Ecto neural progenitor cell (in vitro differentiated cells): Measurements from ENCODE around the gene ACSF3.
A peak's percentile ranks its signal among the peaks of the same experiment; 100 is the strongest.
"Not testable (repeated sequence)": the region's sequence is repeated elsewhere in the genome, so short reads cannot be mapped to it uniquely, and the experiment has no call there.

Source experiments
- DNase-seq: peaks from one replicate; pipeline ENCODE4 v3.0.0-alpha.2; 2018; ENCODE audit warnings: low spot score

ACSF3 gene

GRCh38 chr16:89161763-89162713, 68.4 kb downstream of the ACSF3 start:
- no peak for DNase-seq

DNA sequence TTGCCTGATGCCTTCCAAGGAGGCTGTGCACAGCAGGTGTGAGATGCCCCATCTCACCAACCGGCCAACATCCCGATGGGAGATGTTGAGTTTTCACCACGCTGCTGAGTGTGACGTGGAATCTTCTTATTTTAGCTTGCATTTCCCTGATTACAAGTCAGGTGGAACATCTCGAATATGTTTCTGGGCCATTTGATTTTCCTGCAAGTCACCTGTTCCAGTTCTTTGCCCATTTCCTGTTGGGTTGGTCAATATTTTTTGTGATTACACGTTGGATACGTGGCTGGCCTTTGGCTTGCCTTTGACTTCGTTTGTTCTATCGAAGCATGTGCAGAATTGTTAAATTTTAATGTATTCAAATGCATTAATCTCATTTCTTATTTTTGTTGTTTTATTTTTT, 69.6 kb downstream of the ACSF3 start:
- no peak for DNase-seq

GRCh38 chr16:89164436-89164835, 70.8 kb downstream of the ACSF3 start:
- DNase-seq = peak; percentile 73

DNA sequence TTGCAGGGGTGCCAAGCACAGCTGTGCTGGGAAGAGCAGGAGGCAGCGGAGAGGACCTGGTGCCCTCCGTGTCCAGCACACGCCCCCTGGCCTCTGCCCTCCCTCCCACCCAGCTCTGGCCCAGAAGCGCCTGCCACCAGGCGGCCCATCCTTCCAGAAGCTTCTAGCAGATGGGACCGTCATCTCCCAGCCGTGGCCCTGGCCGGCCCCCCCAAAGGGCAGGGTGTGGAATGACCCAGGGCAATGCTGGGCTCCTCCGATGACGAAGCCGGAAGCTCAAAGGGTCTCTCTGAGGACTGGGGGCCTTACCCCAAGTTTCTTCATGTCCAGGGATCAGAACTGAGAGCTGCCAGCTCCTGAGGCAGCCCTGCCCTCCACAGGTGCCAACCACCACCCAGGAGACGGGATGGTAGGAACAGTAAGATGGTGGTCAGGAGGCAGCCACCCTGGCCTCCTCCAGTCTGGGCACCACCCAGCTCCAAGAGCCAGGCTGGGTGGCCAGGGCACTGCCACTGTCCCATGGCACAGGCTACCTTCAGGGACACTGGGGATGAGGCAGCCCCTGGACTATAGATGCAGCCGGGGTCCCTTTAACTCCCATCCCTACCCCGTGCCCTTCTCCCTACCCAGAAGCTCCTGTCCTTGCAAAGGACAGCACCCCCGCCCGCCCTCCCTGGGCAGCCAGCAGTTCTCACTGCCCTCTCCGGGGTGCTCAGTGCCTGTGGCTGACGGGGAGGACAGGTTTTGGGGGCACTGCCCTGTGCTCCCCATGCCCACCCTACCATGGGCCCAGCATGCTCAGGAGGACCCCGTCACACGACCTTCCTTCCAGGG, 71.4 kb downstream of the ACSF3 start:
- no peak for DNase-seq

DNA sequence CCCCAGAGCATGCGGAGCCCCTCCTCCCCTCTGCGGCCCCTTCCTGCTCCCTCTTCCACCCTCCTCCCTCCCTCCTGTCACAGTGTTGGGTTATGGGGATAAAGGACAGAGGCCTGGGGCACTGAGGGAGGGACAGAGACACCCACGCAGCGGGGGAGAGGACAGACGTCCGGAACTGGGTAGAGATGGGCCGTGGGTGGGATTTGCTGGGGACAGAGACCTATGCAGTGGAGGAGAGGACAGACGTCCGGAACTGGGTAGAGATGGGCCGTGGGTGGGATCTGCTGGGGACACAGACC, 72.0 kb downstream of the ACSF3 start:
- not testable (repeated sequence) for DNase-seq

GRCh38 chr16:89166696-89167424, 73.2 kb downstream of the ACSF3 start:
- DNase-seq = no peak

DNA sequence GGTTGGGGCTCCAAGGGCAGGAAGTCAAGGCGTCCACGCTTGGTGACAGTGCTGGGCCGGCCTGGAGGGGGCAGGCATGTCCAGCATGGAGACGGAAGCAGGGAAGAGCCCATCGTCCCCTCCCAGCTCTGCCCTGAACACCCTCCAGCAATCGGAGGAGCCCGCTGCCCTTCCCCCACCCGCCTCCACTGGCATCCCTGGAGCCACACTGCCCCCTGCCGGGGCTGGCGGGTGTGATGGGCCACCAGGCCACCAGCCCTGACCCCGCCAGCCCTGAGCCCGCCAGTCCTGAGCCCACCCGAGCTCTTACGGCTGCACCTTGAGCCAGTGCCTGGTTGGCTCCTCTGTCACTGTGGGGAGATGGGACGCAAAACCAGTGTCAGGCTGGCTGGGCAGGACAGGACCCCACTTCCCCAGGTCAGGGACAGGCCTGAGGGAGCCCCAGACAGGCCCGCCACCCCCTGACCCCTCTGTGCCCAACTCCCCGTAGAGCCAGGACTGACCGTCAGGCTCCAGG, 73.8 kb downstream of the ACSF3 start:
- peak; percentile 98 for DNase-seq

GRCh38 chr16:89168381-89169189, 74.9 kb downstream of the ACSF3 start:
- no peak for DNase-seq

- no peak for DNase-seq
These were observed 76.1 kb downstream of the ACSF3 start for GRCh38 chr16:89169778-89170177.

DNA sequence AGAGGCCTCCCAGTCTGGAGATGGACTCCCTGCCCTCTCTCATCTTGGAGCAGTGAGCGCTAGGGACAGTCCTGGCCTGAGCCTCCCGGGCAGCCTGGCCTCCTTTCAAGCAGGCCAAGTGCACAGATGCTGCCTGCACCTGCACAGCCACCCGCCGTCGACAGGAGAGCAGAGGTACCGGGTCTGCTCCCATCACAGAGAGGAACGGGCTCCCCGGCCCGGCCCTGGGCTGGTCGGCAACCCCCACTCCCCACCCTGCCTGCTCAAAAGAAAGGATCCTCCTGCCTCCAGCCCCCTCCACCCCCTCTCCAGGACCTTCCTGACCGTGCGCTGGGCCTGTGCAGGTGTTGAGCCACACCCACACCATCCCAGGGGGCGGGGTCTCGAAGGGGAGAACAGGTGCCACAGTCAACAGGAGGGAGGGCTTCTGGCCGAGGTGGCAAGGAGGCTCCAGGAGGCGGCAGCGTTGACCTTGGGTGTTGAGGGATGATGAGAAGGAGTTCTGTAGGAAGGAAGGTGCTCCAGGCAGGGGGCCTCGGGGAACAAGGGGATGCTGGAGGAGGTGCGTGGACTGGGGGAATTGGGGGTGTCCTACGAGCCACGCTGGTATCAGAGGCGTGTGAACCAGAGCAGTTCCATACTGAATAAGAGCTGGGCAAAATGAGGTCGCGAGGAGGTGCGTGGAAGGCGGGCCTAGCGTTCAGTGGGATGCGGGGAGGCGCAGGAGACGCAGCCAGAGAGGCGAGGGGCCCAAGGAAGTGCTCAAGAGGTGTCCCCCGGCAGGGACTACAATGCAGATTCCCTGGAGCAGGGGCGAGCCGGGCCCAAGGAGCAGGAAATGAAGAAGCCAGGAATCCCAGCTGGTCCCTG, 76.9 kb downstream of the ACSF3 start:
- peak; percentile 63 for DNase-seq

GRCh38 chr16:89171216-89172170, 77.8 kb downstream of the ACSF3 start, which contains the start of gene CDH15:
Gene CDH15 (plus strand): TSS chr16:89171748. CDS start chr16:89171832, 84 bp downstream.
- peak; percentile 99 for DNase-seq

GRCh38 chr16:89172171-89172527, 78.5 kb downstream of the ACSF3 start:
- no peak for DNase-seq

DNA sequence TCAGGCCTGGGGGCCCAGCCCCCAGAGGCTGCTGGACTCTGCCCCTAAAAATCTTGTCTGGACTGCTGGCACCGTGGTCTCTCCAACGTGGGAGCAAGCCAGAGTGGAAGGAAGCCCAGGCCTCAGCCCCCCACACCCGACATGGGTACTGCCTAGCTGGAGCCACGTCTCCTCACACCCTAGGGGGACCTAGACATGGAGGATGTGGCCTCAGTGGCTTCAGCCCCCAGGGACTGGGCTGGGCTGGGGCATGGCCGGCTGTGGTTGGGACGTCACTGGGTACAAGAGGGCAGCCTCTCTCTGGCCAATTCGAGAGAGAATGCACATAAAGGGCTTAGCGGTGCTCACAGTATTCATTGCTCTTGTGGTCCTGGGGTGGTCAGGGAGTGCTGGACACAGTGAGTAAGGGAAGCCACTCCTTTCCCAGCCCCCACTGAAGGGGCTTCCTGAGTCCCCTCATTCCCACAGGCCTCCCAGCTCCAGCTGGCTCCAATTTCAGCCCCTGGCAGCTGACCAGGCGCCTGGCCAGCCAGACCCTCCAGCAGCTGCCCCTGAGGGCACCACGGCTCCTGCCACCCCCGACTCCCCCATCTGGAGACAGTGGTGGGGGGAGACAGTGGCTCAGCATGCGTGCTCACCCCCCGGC, 79.0 kb downstream of the ACSF3 start:
- DNase-seq = no peak

- no peak for DNase-seq
These were observed 79.7 kb downstream of the ACSF3 start for GRCh38 chr16:89173174-89173921.

- no peak for DNase-seq
These were observed 80.6 kb downstream of the ACSF3 start for GRCh38 chr16:89174055-89174827.

GRCh38 chr16:89174877-89175276, 81.2 kb downstream of the ACSF3 start:
- no peak for DNase-seq
